HG03442 (cell line): Measurements from ENCODE around the gene CLSTN2.

ENCODE experiments used
- ATAC-seq: cut with Tn5 transposase; IDR thresholded peaks from one replicate; pipeline ENCODE4 v1.9.1; 2021; ENCODE audit warnings: mild to moderate bottlenecking, moderate library complexity; ENCODE audit not compliant: unreplicated experiment

The CLSTN2 gene

DNA sequence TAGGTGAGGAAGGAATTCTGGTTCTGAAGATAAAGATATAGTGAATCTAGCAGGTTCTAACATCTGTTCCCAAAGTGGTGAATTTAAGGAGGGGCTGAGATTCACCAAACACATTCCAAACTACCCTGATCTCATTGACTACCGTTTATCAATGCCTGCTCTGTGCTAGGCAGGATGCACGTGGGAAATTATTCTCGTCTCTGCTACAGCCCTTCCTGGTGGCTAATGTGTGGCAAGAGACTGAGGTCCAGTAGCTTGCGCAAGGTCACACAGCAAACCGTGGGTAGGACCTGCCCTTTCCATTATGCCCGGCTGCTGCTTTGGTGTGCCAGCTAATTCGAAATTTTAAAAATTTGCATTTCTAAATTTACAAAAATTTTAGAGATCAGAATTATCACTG, 533.4 kb downstream of the CLSTN2 start:
- no peak for ATAC-seq

DNA sequence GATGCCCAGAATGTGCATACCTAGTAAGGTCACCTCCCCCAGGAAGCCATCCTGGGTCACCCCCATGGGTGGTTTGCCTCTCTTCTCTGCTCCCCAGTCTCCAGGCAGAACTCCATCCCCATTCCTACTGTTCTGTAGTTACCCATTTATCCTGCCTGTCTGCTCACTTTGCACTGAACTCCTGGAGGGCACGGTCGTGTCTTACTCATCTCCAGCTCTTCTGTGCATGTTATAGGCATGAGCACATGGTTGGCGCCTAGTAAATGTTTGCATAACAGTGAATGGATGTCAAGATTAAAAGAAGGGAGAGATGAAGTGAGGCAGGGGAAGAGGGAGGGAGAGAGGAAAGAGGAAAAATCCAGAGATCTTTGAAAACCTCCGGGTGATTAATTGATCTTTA, 534.5 kb downstream of the CLSTN2 start:
- ATAC-seq, result no peak

DNA sequence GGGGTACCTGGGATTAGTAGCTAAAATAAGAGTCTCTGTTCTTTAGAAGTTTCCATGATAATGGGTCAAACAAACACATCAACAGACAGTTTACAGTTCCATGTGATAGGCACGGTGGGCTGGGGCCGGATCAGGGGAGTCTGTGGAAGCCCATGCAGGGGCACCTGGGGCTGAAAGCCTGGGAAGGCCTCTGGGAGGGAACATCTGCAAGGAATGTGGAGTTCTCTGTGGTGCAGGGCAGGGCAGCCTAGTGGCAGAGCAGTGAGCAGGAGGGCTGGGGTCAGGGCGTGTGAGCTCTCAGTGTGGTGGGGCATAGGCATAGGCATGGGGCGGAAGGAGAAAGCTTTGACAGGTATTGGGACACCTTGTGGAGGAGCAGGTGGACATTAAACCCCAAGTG, 535.2 kb downstream of the CLSTN2 start:
- ATAC-seq, result no peak

DNA sequence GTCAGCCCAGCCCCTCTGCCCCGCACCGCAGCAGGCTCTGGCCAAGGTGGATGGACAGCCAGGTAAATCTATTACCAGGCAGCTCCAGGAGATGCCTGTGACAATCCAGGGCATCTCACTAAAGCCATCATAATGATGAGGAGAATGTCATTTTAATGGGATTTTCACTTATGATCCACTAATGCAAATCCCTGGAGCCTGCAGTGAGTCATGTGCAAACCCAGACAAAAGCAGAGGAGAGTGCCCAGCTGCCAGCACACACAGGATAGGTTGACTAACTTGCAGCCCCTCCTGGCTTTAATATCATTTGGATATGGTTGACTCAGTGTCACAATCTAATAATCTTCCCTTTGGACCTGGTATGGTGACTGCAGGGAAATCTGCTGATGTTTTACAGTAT, 536.0 kb downstream of the CLSTN2 start:
- ATAC-seq, result no peak

DNA sequence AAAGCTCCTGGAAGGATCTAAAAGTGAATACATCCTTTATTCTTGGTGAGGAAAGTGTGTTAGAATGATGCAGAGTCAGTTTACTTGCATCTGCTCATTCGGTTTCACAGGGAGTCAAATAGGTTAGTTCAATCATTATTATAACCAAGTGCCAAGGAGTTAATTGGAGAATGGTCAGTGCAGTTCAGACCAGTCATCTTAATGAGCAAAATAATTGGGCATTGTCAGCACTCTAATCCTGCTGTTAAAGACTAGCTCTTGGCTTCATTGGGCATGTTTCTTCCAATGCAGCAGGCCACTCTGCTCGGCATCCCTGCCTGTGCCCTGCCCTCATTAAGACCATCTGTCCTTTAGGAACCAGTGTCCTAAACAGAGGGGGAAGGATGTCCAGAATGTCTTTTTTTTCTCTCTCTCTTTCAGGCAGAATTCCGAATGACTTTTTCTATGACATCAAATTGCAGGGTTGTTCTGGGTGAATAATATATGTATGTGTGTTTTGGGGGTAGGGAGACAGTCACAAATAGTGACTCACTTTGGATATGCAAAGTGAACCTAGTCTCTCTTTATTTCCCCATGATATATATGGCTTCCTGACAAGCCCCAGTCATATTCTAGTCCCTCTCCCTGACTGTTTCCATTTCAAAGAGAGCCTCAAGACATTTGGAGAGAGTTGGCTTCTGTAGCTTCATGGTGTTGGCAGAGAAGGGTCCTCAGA, 537.5 kb downstream of the CLSTN2 start:
- no peak for ATAC-seq

DNA sequence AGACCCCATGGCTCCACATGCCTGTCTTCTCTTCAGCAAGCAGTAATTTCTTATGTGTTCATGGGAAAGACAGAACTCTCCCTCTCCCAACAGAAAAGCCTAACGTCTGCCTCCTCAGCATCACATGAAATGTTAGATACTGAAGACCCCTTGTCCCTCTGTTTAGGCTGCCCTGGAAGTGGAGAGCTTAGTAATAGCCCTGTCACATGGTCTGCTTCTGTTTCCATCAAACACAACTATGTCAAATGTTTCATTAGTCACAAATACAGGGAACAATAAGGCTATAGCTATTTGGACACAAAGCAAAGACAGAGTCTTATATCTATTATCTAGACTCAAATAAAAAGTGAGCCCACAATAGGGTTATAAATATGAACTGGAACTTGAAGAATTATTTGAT, 552.6 kb downstream of the CLSTN2 start:
- ATAC-seq, result no peak

DNA sequence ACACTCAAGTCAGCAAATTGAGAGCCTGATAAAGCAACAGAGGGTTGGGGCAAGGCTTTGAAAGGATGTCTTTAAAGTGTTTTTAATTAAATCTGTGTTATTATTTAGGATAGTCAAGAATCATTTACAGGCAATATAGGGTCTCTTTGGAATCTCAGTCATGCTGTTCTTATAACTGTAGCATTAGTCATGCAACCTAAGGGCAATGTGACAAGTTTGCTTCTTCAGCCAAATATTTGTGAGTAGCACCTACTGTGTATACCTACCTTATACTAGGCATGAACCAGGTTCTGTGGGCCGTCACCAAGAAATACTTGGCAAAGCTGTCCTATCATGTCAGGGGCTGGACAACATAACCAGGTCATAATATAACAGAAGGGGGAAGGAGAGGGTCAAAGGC, 558.3 kb downstream of the CLSTN2 start:
- no peak for ATAC-seq

DNA sequence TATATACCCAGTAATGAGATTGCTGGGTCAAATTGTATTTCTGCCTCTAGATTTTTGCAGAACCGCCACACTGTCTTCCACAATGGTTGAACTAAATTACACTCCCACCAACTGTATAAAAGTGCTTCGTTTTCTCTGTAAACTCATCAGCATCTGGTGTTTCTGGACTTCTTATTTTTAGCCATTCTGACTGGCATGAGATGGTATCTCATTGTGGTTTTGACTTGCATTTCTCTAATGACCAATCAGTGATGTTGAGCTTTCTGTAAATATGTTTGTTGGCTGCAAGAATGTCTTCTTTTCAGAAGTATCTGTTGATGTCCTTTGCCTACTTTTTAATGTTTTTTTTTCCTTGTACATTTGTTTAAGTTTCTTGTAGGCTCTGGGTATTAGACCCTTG, 560.0 kb downstream of the CLSTN2 start:
- no peak for ATAC-seq

DNA sequence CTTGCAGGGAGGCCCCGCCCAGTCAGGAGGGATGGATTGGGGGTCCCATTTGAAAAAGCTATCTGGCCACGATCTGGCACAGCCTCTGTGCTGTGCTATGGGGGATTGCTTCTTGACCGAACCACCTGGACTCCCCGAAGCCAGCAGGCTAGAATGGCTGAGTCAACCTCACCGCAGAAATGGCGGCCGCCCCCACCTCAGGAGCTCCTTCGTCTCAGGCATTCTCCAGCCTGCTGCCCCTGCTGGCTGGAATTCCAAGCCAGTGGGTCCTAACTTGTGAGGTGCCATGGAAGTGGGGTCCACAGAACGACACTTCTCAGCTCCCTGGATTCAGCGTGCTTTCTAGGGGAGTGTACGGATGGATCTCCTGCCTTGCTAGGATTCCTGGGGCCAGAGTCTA, 562.3 kb downstream of the CLSTN2 start:
- no peak for ATAC-seq

DNA sequence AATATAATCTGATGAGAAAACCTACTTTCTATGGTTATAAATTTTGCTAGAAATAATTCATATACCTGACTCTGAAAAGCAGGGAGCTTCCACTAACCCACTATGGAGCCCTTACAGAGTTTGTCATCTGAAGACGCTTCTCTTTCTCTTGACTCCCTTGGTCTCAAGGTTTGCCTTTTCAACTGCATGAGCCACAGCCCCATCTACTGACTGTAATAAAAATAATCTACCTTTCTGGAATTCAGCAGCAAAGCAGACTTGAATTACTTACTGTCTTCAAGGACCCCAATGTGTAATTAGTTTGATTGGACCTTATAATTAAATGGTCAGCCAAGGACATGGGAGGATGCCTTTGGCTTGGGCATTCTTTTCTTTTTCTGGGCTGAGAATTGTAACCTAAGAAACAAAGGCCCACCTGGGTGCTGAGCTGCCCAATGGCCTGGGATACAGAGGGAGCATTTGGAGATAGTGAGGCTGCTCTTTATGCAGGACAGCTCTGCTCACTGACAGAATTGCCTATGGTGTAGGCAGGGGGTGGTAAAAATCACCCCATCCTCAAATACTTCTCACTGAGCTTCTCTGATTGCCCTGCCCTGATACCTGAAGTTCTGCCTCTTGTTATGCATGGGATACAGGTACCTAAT, 564.3 kb downstream of the CLSTN2 start:
- ATAC-seq, result no peak

DNA sequence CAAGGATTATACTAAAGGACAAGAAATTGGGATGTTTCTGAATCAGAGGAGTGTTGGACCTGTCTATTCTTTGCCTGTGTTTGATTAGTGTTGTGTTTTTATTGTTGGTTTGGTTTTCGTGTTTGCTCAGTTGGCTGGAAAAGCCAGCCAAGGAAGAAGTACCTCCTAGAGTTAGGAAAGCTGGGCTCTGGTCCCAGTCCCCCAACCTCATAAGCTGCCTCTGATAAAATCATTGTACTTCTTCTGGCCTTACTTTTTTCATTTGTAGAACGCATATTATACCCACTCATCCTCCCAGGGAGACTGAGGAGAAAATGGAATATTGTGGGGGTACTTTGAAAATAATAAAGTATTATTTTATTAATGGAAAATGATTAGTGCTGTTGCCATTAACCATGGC, 565.5 kb downstream of the CLSTN2 start:
- no peak for ATAC-seq

DNA sequence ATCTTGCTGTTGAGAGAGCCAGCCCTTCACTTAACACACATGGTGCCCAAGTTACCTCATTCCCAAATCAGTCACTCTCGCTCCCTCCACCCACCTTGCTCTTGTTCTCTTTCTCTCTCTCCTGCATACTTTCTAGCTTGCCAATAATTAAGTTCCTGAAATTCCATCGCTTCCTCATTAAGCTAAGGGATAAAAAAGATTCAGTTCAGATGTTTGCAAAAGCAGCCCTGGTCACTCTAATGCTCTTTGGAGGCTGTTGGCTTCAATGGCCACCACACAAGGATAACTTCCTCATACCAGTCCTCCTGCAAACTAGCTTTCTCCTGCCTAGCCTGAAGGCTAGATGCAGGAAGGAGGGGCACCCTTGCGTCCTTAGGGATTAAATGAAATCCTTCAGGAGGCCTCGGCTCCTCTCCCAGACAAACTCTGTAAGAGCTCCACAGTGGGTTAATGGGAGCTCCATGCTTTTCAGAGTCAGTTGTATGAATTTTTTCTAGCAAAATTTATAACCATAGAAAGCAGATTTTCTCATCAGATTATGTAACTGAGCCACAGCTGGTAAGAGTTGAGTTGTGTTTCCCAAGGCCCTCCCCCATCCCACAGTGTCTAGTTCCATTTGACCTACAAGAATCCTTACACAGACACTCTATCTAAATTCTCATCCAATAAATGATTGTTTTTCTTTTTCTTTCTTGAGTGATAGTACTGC, 566.2 kb downstream of the CLSTN2 start:
- ATAC-seq, result no peak

DNA sequence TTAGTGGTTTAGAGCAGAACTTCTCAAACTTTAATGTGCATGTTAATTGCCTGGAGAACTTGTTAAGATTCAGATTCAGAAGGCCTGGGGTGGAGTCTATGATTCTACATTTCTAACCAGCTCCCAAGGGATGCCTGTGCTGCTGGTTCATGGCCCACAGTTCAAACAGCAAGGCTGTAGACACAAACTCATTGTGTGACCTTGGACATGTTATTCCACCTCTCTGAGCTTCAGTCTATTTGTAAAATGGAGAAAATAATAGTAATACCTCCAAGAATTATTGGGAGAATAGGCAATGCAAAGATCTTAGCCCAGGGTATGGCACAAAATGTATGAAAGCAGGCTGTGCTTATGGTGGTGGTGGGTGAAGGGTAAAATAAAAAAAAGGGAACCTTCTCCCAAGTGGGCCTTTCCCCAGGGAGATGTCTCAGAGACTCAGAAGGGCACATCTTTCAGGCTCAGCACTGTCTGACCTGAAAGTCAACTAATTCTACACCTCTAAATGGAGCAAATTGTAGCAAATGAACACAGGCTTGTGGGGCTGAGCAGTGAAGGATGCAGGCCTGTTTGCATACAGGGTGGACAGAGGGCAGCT, 566.9 kb downstream of the CLSTN2 start:
- ATAC-seq, result no peak

DNA sequence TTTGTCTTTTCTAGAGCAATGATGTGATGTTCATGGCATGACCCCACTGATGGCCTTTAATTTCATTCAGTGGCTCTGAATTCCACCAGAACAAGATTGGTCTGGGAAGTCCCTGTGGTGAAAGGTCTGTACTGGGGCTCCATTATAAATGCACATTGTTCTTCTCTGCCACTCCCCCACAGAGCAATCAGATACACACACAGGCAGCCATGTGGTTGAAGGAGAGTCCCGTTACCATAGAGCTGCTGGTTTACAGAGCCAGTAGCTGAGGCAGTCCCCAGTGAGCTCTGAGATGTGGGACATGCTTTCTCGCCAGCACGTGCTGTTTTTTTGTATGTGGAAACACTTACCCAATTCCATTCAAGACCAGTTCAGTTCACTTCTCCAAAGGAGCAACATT, 570.2 kb downstream of the CLSTN2 start:
- ATAC-seq, result peak; percentile 93

DNA sequence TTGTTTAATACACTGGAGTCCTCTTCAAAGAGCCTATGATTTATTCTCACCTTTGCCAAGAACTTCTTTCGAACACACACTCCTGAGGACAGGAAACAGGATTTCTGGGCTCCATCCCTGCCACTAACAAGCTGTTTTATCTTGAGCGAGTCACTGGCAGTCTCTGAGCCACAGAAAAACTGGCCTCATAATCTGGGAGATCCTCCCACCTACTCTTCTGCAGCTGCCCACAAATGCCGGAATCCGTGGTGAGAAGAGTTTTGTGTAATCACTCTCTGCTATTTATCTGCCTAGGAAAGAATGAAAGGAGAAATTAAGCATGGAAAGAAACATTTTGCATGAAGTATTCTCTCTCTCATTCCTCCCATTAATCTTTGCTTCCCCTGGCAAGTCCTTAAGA, 570.9 kb downstream of the CLSTN2 start:
- no peak for ATAC-seq

DNA sequence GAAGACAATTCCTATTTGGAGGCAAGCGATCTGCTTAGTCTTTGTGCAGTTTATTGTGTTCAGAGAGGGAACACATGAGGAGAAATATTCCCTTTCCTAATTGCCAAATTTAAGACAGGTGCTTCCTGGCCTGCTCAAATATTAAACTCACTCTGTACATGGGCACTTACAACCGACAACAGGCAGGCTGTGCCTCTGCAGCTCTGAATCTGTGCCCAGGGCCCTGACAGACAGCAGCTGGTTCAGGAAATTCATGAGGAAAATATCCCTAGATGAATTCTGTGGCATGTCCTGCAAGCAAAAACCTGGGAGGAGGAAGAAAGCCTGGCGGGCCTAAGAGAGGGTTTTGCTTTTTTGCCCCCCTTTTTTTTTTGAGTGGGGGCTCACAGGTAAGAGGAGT, 573.6 kb downstream of the CLSTN2 start:
- no peak for ATAC-seq

DNA sequence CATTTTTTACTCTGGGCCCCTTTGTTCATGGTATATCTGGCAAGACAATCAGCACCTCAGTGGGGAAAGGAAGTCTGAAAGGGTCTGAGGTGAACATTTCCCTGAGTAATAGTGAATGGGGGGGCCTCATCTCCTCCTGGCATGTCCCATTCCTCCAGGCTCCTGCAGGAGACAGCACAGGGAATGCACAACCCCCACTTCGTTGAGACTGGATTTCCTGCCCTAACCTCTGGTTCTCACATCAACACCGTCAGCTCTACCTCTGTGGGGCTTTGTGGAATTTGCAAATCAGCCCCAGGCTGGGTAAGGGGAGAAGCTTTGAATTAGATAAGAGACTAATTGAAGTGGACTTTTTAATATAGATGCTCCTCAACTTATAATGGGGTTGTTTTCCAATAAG, 574.5 kb downstream of the CLSTN2 start:
- no peak for ATAC-seq

DNA sequence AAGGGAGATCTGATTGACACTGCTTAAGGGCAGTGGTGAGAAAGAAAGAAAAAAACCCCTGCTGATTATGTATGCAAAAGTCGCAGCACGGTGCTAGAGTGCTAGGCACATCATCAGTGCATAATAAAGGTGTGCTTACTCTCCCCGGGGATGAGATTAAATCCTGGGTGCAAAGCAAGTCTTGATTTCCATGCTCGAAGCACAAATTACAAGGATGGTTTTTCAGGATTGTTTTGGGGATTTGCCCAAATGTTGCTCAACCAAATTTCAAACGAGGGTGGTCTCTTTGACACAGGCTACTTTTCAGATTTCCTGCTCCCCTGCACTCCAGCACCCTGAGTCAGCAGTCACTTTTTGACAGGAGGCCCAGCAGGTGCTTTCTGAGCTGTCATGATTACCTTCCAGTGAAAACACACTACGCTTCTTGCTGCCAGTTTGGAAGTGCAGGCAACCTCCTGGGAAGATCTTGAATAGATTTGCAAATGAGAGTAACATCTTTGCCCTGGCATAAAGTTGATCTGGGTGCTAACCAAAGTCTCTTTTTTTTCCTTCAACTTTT, 575.4 kb downstream of the CLSTN2 start:
- no peak for ATAC-seq

DNA sequence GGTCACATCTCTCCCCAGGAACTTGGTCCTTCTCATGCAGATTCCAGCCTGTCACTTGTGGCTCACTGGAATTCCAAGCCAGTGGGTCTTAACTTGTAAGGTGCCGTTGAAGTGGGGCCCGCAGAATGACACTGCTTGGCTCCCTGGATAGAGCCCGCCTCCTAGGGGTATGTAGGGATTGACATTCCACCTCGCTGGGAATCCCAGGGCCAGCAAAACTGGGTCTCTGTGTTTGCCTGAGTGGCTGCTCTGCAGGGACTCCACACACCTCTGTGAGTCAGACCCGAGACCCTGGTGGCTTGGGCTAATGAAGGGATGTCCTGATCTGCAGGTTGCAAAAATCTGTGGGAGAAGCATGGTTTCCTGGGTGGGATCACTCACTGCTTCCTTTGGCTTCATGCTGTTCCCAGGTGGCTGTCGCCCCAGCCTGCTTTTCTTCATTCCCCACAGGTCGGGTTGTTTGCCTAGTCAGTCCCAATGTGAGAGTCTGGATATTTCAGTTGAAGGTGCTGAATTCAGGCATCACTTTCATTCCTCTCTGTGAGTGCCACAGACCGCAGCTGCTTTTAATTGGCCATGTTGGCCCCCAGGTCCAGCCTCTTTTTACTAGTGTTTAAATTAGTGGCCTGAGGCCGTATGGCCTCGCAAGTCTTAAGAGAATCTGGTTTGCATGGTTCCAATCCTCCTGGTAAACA, 586.9 kb downstream of the CLSTN2 start:
- ATAC-seq, result no peak

DNA sequence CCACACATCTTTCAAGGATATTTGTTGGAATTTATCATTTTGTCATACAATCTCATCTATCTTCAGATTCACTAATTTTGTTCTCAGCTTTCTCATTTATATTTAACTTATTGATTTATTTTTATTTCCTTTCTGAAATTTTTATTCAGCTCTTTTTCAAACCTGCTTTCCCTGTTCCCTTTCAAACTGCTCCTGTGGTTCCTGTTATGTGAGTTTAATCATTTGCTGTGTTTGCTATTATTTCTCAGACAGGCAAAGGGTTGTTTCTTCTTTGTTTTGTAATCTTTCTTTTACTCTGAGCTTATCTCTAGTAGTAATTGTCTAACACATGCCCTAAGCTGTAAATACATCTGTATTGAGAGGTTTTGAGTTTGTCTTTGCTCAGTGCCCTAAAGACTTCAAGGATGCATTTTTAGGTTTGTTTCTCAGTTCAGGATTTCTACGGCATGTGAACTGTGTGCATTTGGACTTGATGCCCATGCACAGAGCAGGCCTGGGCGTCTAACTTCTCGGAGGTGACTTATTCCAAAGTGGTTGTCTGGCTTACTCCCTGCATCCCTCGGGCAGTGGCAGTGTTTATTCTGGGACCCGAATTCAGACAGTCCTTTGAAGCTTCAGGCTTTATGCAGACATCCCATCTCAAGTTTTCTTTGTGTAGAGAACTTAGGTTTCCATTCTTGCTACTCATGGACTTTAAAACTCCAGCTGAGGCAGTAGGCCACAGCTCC, 587.8 kb downstream of the CLSTN2 start:
- no peak for ATAC-seq
